ENCODE data around the gene FUT6.
"Not testable (repeated sequence)": the region's sequence is repeated elsewhere in the genome, so short reads cannot be mapped to it uniquely, and the experiment has no call there.

Gene FUT6

GRCh38 chr19:5839065-5840017 lies at the start of gene FUT6:
Gene FUT6 (minus strand): TSS chr19:5839702. CDS start chr19:5832567, 7,135 bp downstream.
- no peak for DNase-seq (ENCODE audit: low read depth in 2 of 2)

DNA sequence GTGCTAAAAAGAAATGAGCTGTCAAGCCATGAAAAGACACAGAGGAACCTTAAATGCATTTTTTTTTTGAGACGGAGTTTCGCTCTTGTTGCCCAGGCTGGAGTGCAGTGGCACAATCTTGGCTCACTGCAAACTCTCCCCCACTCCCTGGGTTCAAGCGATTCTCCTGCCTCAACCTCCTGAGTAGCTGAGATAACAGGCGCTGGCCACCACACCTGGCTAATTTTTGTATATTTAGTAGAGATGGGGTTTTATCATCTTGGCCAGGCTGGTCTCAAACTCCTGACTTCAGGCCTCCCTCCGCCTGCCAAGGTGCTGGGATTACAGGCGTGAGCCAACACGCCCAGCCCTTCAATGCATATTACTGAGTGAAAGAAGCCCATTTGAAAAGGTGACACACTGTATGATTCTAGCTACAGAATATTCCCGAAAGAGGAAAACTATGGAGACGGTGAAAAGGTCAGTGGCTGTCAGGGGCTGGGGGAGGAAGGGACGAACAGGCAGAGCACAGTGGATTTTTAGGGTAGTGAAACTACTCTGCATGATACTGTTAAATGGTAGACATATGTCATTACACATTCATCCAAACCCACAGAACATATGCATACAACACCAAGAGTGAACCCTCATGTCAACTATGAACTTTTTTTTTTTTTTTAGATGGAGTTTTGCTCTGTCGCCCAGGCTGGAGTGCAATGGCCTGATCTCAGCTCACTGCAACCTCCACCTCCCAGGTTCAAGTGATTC lies 44.7 kb upstream of the FUT6 start:
- not testable (repeated sequence) for DNase-seq (ENCODE audit: low read depth in 2 of 2)

DNA sequence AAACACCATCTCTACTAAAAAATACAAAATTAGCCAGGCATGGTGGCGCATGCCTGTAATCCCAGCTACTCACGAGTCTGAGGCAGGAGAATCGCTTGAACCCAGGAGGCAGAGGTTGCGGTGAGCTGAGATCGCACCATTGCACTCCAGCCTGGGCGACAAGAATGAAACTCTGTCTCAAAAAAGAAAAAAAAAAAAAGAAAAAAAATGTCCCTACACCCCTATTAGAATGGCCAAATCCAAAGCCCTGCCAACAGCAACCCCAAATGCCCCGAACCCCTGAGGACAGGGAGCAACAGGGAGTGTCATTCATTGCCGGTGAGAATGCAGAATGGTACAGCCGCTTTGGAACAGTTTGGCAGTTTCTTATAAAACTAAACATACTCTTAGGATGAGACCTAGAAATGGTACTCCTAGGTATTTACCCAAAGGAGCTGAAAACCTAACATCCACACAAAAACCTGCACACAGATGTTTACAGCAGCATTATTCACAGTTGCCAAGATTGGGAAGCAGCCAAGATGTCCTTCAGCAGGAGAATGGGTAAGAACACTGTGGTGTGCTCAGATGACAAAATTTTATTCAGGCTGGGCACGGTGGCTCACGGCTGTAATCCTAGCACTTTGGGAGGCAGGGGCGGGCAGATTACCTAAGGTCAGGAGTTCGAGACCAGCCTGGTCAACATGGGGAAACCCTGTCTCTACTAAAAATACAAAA lies 43.8 kb upstream of the FUT6 start:
- DNase-seq (ENCODE audit: low read depth in 2 of 2): not testable (repeated sequence)

- no peak for DNase-seq (ENCODE audit: low read depth in 2 of 2)
Observed at GRCh38 chr19:5882421-5882968, 43.0 kb upstream of the FUT6 start.

DNA sequence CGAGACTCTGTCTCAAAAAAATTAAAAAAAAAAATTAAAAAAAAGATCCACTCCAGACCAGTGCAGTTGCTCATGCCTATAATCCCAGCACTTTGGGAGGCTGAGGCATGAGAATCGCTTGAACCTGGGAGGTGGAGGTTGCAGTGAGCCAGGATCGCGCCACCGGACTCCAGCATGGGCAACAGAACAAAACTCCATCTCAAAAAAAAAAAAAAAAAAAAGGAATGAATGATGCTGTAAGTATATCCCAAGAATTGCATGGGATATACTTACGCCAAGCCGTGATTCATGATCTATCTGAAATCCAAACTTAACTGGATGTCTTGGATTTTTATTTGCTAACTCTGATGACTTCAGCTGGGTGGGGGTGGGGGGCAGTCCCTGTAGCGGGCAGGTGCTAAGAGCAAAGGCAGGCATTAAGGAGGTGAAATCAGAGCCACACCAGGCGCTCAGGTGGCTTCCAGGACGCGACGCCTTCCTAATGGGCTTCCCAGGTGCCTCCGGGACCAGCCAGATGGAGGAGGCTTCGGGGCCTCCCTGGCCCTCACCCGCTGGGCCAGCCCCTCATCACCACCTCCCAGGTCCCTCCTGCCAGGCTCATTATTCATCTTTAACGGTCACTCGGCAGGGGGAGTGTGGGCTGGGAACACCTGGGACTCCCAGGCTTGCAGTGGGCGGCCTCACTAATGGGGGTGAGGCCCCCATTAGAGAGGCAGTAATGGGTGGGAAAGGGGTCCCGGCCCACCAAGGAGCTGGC lies 42.2 kb upstream of the FUT6 start:
- no peak for DNase-seq (ENCODE audit: low read depth in 2 of 2)

DNA sequence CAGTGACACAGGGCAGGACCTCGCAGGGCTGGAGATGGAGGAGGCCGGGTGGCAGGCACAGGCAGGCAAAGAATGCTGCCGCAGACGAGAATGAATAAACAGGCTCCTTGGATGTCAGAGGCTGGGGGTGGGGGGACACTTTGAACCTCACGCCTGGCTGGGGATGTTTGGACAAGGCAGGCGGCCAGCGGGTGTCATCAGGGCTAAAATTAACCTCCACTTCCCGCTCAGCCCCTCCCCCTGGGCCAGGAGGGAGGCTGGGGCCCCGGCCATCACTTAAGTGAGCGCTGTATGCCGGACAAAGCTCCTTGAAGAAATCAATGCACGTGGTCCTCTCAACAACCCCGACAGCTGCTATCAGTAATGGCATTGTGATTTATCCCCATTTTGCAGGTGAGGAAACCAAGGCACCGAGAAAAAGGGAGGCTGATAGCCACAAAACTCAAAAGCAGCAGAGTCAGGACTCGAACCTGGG lies 41.1 kb upstream of the FUT6 start:
- no peak for DNase-seq (ENCODE audit: low read depth in 2 of 2)

DNA sequence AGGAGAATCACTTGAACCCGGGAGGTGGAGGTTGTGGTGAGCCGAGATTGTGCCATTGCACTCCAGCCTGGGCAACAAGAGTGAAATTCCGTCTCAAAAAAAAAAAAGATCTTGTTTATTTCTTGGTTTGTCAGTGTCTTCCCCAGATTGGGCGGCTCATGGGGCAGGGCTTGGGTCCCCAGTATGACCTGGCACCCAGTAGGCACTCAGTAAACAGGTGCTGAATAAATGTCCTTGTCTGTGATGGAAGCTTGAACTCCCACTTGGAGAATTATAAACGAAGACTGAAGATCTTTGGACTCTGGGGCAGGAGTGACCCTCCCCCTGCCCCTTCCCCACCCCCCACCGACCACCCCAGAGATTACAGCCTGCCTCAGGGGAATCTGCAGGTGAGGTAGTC lies 40.7 kb upstream of the FUT6 start:
- no peak for DNase-seq (ENCODE audit: low read depth in 2 of 2)

DNA sequence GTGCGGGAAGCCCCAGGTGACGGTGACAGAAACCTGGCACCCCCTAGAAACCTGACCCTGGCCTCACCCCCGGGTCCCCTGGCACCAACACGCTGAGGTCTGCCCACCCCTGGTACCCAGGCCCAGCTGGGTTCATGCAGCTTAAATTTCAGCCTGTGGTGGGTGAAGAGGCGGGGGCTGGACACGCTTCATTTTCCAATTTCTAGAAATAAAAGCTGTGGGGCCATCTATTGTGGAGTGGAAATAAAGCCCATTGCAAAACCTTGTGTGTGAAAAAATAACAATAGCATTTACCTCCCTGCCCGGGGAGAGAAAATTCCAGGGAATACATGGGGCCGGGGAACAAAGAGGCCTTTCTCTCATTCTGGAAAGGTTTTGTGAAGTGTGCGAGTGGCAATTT lies 38.4 kb upstream of the FUT6 start:
- DNase-seq (ENCODE audit: low read depth in 2 of 2): no peak

GRCh38 chr19:5877427-5877826 lies 37.9 kb upstream of the FUT6 start:
- DNase-seq (ENCODE audit: low read depth in 2 of 2): no peak

- DNase-seq (ENCODE audit: low read depth in 2 of 2): not testable (repeated sequence)
Observed at GRCh38 chr19:5874496-5874895, 35.0 kb upstream of the FUT6 start.

- no peak for DNase-seq (ENCODE audit: low read depth in 2 of 2)
Observed at GRCh38 chr19:5873617-5874199, 34.2 kb upstream of the FUT6 start.

- no peak for DNase-seq (ENCODE audit: low read depth in 2 of 2)
Observed at GRCh38 chr19:5870986-5871394, 31.5 kb upstream of the FUT6 start.

GRCh38 chr19:5867201-5868136 lies 28.0 kb upstream of the FUT6 start:
- DNase-seq (ENCODE audit: low read depth in 2 of 2): no peak

GRCh38 chr19:5865772-5866171 lies 26.3 kb upstream of the FUT6 start:
- no peak for DNase-seq (ENCODE audit: low read depth in 2 of 2)

DNA sequence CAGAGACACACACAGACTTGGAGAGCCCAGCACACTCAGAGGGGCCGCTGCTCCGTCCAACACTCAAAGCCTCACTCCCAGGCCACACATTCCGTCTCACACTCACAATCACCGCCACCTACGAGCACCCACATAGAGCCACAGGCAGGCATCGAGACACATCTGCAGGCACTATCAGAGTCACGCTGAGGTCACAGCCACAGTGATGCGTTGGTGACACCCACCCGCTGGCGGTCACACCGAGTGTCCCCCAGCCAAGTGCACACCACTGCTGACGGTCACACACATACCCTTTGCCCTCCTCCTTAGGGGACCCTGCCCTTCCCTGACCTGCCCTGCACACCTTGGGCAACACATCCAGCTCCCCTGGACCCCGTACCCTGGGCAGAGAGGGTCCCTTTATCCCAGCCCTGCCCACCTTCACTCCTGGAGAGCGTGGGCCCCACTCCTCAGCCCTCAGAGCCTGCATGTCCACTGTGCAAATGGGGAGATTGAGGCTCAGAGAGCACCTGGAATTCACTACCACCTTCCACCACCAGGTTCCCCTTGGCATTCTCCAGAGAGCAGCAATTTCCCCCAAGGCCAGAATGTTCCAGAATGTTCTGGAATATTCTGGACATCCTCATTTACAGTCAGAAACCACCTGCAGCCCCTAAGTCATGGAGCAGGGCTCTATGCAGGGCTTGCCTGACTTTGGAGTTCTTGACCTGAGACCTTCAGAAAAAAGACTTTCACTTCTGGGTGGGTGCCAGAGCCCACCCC lies 25.4 kb upstream of the FUT6 start:
- DNase-seq (ENCODE audit: low read depth in 2 of 2): no peak

- DNase-seq (ENCODE audit: low read depth in 2 of 2): no peak
Observed at GRCh38 chr19:5864013-5864720, 24.7 kb upstream of the FUT6 start.

DNA sequence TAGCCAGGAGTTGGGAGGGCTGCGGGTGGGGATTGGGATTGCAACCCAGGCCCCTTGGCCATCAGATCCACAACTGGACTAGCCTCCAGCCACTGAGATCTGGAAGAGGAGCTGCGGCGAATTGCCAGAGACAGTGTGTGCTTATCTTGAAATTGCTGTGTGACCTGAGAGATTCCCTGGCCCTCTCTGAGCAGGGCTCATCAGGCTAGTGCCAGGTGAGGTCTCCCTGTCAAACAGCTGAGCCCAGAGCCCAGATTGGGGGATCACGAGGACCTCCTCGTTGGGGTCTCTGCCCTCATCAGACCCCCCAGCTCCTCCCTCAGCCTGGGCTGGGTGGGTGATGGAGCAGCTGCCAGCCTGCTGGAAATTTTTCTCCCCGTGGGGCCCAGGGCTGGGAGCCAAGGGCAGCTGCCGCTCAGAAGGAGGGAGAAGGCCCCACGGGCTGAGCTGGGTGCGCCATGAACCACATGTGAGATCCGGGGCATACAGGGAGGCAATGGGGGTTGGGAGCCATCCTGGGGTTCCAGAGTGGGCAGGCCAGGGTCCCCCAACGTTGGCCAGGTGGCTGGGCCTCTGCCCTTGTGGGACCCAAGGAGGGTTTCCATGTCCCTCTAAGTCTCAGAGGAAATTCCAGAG lies 23.6 kb upstream of the FUT6 start:
- DNase-seq (ENCODE audit: low read depth in 2 of 2): no peak

Data from stimulated activated CD4-positive, alpha-beta T cell treated with anti-CD3 and anti-CD28 coated beads, Interleukin-12 subunit alpha, Interleukin-12 subunit beta, amount 100 ng/mL, for 24 hours (primary cell).